GM12872 (cell line): Measurements from ENCODE around the gene MED25.

ENCODE experiments used
- TF ChIP-seq, protein P1 (sequence below): IDR thresholded peaks from 3 replicates; pipeline ENCODE4 v1.5.1; 2011; ENCODE audit warnings: low read depth, mild to moderate bottlenecking, low read length, moderate library complexity; ENCODE audit not compliant: insufficient read depth

The MED25 gene

DNA sequence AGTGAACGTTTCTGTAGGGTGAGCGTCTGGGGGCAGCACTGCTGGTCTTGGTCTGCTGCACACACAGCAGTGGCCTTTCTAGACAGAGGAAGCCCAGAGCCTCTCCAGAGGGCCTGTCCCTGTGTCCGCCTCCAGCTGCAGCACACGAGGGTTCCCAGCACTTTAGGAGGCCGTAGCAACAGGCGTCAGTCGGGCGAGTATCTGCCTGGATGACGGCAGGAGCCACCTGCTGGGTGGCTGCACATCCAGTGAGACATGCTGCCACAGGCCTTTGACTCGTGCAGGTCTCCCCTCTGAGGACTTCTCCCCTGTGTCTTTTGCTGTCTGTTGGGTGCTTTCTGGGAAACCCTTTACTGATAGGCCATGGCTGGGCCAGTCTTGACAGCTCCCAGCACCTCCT is 29.2 kb upstream of the MED25 start:
- TF ChIP-seq, protein P1, sequence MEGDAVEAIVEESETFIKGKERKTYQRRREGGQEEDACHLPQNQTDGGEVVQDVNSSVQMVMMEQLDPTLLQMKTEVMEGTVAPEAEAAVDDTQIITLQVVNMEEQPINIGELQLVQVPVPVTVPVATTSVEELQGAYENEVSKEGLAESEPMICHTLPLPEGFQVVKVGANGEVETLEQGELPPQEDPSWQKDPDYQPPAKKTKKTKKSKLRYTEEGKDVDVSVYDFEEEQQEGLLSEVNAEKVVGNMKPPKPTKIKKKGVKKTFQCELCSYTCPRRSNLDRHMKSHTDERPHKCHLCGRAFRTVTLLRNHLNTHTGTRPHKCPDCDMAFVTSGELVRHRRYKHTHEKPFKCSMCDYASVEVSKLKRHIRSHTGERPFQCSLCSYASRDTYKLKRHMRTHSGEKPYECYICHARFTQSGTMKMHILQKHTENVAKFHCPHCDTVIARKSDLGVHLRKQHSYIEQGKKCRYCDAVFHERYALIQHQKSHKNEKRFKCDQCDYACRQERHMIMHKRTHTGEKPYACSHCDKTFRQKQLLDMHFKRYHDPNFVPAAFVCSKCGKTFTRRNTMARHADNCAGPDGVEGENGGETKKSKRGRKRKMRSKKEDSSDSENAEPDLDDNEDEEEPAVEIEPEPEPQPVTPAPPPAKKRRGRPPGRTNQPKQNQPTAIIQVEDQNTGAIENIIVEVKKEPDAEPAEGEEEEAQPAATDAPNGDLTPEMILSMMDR: no peak

DNA sequence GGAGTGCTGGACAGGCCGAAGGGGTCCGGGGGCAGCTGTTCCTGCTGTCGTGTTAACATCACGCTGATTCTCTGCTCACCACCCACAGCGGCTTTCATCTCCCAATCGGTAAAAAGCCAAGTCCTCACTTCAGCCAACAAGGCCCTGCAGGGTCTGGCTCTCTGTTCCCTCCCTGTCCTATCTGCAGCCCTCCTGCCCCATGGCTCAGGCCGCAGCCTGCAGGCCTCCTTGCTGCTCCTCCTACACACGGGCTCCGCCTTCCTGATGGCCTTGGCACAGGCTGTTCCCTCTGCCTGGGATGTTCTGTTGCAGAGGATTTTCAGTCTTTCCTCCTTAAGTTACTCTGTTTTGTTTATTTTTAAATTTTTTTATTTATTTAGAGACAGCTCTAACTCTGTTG is 27.2 kb upstream of the MED25 start:
- TF ChIP-seq, protein P1: no peak

DNA sequence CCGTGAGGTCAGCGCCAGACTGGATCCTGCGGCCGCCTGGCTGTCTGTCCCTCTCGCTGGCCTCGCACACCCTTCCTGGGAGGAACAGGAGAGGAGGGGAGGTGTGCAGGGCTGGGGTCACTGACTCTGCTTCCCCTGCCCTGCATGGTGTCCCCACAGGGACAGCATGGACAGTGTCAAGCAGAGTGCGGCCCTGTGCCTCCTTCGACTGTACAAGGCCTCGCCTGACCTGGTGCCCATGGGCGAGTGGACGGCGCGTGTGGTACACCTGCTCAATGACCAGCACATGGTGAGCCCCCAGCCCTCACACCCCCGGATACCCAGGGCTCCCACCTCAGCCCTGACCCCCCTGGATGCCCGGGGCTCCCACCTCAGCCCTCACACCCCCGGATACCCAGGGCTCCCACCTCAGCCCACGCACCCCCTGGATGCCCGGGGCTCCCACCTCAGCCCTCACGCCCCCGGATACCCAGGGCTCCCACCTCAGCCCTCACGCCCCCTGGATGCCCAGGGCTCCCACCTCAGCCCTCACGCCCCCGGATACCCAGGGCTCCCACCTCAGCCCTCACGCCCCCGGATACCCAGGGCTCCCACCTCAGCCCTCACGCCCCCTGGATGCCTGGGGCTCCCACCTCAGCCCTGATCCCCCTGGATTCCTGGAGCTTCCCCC is 26.2 kb upstream of the MED25 start:
- TF ChIP-seq, protein P1: no peak

DNA sequence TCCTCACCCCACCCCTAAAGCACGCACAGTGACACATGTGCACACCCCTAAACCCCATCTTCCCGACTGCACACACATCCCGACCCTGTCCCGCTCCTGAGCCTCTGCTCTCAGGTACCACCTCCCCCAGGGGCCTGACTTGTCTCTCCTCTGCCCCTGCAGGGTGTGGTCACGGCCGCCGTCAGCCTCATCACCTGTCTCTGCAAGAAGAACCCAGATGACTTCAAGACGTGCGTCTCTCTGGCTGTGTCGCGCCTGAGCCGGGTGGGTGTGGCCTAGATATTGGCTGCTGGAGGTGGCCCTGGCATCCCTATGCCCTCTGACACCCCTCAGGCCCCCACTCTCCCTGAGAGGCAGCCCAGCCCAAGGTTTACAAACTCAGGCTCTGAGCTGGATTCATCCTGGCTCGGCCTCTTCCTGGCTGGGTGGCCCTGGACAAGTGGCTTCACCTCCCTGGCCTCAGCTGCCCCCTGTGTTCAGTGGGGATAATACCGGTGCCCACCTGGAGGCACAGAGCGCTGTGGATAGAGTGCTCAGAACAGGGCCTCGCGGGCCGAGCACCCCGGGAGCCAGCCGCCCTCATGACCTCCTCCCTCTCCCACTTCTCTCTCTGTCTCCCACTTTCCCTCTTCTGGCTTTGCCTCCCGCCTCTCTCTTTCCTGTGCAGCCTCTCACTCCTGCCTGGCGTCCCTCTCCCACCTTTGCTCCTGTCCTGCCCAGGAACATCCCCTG is 25.1 kb upstream of the MED25 start:
- TF ChIP-seq, protein P1: no peak

DNA sequence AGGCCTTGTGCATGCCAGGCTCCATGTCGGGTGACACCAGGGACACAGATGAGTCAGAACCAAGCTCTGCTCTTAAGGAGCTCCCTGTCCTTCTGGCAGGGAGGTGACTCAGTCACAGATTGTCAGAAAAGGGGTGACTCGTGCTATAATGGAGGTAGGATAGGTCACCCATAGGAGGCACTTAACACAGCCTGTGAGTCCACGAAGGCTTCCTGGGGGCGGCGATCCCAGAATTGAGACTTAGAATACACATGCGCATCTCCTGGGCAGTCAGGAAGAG is 24.6 kb upstream of the MED25 start:
- TF ChIP-seq, protein P1: no peak

DNA sequence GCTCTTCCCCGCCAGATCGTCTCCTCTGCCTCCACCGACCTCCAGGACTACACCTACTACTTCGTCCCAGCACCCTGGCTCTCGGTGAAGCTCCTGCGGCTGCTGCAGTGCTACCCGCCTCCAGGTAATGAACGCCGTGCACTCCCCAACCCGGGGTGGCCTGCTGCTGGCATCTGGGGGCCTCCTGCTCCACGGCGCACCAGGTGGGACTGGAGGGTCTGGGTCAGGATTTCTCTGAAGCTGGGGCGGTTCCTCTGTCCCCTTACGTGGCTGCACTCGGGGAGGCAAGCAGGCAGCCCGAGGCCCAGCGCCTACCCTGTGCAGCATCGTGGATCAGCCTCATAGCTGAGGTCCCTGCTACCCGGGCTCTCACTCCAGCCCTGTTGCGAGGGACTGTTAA is 22.5 kb upstream of the MED25 start:
- TF ChIP-seq, protein P1: no peak

DNA sequence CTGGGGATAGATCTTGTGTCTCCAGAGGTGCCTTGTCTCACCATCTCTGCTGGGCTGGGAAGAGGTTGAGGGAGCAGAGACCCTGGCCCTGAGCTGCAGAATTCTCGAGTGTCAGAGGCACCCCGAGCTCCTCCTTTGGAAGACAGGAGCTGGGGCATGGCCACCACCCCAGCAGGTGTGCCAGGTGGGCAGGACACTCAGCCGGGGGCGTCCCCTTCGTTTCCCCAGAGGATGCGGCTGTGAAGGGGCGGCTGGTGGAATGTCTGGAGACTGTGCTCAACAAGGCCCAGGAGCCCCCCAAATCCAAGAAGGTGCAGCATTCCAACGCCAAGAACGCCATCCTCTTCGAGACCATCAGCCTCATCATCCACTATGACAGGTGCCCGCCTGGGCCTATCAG is 19.5 kb upstream of the MED25 start:
- TF ChIP-seq, protein P1: no peak
